NCI-H1694 treated with DMSO at 0.1 percent for 48 hours (cell line): Measurements from ENCODE around the gene RAB8A.

ENCODE experiments used
- DNase-seq: peaks from one replicate; lab custom pipeline; 2025; lab: John Stamatoyannopoulos, UW

Gene RAB8A

DNA sequence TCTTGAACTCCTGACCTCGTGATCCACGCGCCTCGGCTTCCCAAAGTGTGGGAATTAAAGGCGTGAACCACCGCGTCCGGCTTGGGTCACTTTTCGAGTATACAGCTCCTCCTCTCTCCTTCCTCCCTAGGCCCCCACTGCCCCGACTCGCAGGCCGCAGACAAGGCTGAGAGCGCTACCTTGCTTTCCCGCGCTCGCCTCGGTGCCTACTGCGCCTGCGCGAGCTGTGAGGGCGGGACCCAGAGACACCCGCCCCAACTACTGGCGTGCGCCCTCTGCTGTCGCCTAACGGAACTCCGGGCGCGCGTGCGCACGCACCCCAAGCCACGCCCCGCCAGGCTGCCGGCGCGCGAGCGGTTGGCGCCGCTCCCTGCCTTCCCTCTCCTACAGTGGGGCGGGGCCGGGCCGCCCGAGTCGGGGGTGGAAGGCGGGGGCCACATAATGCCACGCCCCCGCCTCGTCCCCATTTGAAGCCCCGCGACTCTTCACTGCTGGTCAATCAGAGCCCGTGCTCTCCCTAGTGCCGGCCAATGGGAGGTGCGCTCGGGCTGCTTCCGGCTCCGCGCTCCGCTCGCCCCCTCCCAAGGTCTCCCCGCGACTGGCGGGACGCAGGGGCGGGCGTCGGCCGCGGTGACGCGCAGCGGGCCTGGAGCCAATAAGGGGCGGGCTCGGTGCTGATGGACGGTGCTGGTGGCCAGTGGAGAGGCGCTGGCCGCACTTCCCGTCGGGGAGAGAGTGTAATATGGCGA lies at the start of gene RAB8A:
Gene RAB8A (plus strand): TSS at position 730 of the 749 bp plus-strand sequence. CDS start 13 bp downstream, at position 743.
- DNase-seq, result peak; percentile 93

DNA sequence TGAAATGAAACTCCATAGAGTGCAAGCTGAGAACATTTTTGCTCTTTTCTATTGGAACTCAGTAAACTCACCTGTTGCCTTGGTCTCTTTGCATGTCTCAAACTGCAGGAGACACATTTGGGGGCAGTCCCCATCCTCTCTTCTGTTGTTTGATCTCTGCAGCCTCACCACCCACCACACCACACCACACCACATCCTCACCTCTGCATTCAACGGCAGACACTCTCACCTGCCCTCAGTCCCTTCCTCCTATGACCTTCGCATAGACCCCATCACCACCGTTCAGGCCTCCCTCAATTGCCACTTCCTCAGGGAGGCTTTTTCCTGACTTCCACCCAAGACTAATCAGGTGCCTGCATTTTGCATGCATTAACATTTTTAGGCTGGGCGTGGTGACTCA lies 49.7 kb upstream of the RAB8A start:
- no peak for DNase-seq

DNA sequence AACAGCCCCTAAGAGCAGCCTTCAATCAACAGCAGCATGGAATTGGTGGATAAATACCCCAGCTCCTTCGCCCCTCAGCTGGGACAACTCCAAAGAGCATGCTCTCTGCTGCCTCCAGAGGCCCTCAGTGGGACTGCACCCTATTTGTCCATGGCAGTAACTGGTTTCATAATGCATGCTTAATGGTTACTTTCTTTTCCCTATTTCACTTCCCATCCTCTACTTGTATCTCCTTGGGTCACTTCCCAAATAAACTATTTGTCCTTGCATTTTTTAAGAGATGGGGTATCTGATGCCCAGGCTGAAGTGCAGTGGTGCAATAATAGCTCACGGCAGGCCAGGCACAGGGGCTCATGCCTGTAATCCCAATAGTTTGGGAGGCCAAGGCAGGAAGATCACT lies 48.9 kb upstream of the RAB8A start:
- no peak for DNase-seq

DNA sequence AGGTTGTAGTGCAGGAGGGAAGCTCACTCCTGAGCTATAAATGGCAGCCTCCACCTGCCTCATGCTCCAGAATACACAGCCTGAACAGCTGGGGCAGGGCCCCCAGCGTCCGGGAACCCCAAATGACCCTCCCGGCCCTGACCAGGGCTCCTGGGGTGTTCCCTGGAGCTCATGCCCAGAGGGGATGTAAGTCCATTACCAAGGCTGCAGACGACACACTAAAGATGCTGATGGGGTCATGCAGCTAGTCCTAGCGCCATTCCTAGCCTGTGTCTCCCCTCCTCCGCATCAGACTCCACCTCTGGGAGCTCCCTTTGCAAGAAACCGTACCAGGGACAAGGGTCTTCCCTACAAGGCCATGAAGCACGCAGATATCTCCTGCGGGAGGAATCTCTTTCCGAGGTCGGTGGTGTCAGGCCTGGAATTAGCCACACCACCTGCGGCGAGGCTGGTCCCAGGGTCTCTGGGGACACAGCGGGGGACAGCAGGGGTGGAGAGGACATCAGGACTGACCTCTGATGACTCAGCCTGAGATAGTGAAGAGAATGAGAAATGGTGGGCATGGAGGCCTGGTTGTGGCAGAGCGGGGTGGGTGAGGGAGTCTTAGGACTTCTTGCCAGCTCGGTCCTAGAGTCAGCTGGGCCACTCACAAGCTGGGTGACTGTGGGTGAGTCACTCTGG lies 47.3 kb upstream of the RAB8A start:
- no peak for DNase-seq

DNA sequence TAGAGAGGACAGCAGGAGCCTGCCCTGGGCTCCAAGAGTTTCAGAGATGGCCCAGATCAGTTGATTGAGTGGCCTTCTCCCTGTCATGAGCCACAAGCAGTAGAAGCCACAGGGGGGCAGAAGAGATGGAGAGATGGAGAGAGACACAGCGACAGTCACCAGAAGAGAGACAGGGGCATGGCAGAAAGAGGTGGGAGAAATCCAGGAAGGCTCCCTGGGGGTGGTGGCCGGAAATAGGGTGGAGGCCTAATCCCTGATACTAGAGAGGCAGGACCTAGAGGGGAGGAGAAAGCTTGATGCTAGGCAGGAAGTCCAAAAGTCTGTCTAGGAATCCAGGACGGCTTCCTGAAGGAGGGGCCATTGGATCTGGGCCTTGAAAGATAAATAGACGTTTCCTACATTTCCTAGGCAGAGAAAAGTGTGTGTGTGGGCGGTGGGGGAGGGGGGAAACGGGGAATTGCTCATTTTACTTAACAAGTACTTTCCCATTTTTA lies 45.0 kb upstream of the RAB8A start:
- DNase-seq, result no peak

DNA sequence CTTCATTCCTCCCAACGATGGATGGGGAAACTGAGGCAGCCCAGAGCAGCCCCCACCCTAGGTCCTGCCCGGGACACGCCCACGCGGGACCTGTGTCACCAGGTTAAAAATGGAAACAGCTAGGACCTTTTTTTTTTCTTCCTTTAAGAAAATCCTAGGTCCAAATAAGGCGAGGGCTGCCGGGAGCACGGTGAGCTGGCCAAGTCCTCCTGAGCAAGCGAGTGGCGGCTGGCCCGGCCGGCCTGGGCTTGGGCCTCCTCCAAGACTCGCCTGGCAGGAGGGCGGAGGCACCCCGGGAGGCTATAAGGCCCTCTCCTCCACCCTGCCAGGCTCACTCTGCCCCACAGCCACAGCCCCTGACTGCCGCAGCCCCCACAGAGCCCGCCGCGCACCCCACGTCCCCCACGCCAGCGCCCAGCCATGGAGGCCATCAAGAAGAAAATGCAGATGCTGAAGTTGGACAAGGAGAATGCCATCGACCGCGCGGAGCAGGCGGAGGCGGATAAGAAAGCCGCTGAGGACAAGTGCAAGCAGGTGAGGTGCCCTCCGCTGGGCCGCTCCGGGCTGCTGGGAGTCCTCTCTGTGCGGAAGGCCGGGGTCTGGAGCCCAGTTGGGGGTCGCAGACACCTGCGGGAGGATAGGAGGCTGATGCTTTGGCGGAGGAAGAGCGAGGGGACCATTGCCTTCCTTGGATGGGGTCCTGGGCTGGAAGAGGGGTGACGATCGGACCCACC lies 44.3 kb upstream of the RAB8A start:
- no peak for DNase-seq

DNA sequence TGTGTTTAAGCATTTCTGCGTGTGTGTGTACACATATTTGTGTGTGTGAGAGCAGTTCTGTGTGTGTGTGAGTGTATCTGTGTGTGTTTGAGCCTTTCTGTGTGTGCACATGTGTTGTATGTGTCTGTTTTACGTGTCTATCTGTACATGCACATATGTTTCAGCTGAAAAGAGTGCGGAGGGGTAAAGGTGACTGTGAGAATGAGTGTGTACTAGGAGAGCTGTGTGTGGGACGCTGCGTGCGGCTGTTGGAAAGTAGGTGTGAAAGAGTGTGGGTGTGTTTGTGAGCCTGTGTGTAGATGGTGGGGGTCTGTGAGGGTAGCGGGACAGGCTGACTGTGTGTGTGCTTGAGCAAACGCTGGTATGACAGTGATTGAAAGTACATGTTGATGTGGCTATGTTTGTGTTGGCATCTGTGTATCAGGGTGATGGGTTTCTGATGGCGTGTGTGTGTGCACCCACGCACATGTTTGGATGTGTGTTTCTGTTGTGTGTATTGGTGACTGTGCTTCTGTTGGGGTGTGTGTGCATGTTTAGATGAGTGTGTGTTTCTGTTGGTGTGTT lies 42.9 kb upstream of the RAB8A start:
- no peak for DNase-seq

DNA sequence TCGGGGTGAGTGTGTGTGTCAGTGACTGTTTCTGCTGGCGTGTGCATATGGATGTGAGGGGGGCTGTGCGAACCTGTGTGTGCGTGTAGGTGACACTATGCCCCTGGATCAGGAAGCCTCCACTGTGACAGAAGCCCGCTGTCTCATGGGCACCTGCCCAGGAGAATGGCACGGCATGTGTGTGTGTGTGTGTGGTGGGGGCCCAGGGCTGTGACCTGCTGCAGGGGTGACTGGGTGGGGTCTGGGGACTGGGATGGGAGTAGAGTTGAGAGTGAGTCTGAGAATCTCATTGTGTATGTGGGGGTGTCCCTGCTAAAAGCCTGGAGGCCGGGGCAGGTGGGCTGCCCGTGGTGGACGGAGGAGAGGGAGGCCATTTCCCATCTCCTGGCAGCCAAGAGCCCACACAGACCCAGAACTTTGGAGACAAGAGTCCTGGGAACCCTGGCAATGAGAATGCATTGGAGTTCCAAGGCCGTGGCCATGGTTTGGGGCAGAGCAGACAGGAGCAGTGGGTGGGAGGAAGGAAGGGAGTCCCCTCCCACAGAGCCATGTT lies 41.8 kb upstream of the RAB8A start:
- no peak for DNase-seq

DNA sequence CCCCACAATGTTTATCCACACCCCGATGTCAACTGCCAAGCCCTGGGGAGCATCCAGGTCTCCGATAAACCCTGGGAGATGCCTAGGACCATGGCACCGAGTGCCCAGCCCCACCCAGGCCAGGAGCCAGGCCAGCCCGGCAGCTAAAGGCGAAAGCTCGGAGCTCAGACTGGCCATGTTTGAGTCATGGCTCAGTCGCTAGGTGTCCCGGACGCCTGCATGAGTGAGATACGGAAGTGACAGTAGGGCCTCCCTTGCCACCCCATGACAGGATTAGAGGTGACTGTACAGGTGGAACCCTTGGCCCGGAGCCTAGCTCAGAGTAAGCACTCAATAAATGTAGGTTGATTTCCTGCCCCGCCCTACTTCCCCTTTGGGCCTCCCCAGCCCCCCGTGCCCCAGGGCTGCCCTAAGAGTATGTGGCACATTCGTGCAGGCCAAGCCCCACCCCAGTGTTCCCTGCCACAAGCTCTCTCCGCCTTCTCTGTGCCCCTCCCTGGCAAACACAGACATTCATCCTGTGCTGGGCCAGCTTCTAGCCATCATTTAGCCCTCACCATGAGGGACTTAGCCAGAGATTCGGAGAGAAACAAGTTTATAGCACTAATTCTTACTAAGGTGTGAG lies 41.2 kb upstream of the RAB8A start:
- no peak for DNase-seq

DNA sequence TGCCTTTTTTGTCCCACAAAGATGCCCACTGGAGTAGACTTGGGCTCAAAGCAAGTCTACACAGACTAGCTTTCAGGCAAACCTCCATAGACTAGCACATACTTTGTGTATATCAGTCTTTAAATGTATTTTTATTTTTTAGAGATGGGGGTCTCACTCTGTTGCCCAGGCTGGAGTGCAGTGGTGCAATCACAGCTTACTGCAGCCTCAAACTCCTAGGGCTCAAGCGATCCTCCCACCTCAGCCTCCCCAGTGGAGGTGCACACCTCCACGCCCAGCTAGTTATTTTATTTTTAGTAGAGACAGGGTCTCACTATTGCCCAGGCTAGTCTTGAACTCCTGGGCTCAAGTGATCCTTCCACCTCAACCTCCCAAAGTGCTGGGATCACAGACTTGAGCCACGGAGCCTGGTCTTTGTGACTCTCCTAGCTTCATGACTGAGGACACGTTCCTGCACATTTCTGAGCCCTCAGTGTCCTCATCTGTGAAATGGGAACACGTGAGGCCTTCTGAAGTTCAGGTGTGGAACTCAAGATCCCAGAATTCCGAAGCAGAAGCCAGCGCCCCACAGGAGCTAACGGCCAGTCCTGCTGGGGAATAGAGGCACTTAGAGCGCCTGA lies 40.5 kb upstream of the RAB8A start:
- DNase-seq, result no peak

DNA sequence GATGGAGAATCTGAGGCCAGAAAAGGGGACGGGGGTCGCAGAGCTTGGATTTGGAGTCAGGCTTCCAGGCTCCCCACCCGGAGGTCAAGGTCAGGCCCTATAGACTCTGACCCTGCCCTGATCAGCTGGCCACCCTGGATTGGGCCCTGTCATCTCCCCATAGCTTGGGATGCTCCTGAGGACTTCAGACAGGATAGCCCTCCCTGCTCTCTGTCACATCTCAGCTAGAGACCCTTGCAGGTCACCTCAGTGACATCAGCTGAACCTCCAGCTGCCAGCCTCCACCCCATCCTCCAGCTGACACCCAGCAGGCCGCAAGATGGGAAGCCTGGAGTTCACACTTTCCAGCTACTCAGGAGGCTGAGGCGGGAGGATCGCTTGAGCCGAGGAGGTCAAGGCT lies 38.2 kb upstream of the RAB8A start:
- no peak for DNase-seq

DNA sequence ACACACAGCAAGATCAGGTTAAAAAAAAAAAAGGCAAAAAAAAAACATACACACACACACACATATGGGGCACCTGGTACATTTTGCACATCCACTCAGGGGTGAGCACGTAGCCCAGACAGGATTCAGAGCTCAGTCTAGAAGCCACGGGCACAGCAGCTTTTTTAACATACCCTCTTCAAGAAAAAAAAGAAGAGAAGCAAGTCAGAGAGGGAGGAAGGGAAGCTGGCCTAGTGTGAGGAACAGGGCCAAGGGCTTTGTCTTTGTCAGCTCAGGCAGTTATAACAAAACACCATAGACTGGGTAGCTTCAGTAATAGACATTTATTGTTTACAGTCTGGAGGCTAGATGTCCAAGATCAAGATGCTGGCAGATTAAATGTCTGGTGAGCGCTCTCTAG lies 37.7 kb upstream of the RAB8A start:
- DNase-seq, result no peak

DNA sequence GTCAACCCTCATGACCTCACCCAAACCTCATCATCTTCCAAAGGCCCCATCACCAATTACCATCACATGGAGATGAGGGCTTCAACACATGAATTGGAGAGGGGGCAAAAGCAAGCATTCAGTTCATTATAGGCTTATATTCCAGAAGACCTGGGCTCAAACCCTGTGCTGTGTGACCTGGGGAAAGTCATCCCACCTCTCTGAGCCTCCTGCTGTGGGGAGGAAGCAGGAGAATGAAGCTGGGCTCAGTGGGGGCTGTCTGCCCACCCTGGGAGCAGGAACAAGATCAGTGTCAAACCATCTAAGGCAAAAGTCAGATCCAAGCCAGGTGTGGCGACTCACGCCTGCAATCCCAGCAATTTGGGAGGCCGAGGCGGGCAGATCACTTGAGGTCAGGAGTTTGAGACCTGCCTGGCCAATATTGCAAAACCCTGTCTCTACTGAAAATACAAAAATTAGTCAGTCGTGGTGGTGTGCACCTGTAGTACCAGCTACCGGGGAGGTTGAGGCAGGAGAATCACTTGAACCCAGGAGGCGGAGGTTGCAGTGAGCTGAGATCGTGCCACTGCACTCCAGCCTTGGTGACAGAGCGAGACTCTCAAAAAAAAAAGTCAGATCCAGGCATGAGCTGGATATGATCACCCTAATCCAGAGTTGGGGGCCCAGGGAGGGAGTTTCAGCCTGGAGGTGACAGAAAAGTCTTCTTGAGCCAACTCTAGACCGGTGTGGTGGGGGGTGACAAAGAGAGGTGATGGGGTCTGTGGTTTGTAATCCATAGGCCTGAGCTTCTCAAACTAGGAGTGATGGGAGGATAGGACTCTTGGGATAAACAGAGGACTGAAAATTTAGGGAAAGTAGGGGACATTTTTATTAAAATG lies 37.0 kb upstream of the RAB8A start:
- DNase-seq, result no peak

DNA sequence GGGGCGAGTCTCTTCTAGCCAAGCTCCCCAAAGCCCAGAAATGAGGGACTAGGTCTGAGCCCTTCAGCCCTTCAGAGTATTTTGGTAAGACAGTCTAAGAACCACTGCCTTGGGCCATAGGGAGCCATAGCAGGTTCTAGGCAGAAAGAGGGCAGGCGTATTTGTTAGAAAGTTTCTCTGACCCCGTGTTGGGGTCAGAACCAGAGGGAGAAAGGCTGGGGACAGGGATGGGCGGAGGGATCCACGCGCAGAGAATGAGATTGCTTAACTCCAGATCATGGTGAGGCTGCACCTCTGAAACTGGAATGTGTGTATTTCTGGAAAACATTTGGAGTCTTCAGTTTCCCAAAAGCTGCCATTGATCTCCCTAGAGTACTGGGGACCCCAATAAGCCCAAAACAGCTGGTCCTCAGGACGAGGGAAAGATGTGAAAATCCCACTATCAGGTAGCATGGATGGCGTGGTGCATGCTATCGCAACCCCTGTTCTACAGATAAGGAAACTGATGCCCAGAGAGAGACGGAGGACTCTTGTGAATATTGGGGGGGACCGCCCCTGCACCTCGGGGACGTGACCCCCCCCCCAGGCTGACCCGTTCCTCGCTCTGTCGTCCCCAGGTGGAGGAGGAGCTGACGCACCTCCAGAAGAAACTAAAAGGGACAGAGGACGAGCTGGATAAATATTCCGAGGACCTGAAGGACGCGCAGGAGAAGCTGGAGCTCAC lies 36.1 kb upstream of the RAB8A start:
- DNase-seq, result no peak

DNA sequence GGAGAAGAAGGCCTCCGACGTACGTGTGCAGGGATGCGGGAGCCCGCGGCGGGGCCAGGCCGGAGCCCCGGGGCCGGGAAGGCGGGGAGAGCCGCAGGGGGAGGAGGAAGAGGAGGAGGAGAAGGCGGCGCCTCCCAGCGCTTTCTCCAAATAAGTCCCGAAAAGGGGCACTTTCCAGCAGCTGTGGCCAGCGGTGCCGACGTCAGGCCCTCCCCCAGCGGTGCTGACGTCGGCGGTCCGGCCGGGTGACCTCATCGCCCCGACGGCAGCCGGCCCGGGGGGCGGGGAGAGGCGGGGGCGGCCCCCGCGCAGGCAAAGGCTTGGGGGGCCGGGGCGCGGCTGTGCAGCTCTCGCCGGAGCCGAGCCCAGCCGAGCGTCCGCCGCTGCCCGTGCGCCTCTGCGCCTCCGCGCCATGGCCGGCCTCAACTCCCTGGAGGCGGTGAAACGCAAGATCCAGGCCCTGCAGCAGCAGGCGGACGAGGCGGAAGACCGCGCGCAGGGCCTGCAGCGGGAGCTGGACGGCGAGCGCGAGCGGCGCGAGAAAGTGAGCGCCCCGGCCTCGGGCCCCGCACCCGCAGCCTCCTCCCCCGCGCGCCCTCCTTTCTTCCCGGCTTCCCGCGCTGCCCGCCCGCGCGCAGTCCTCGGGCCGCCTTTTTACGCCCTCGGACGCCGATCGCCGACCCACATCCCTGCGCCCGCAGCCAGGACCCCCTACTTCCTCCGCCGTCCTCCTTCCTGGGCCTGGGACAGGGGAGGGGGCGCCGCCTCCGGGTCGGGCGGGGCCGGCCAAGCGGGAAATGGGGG lies 35.3 kb upstream of the RAB8A start, which contains the start of gene TPM4:
Gene TPM4 (plus strand): TSS at position 342 of the 804 bp plus-strand sequence. CDS start 71 bp downstream, at position 413.
- DNase-seq, result peak; percentile 15

DNA sequence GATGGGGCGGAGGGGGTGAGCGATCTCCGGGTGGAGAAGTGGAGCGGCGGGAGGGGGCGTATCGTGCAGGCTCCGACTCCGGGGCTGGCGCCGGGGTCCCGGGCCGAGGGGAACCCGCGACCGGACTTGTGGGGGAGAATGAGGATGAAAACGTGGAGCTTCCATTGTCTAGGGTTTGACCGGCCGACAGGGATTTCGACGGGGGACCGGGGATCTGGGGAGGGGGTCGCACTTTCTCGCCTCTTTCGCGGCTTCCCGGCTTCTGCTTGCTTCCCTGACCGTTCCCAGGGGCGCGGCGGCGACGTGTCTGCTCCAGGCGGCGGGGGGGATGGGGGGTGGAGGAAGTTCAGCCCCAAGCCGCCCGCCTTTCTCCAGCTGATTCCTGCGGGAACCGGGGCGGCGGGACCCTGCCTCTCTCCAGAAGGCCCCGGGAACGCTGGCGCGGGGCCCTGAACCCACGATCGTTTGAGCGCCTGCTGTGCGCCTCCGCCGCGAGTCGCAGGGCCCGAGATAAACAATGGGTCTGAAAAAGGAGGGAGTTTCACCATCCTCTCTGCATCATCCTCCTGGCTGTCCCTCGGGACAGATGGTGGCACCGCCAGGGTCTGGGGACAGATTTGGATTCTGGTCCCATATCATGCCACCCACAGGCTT lies 34.6 kb upstream of the RAB8A start:
- DNase-seq, result no peak

DNA sequence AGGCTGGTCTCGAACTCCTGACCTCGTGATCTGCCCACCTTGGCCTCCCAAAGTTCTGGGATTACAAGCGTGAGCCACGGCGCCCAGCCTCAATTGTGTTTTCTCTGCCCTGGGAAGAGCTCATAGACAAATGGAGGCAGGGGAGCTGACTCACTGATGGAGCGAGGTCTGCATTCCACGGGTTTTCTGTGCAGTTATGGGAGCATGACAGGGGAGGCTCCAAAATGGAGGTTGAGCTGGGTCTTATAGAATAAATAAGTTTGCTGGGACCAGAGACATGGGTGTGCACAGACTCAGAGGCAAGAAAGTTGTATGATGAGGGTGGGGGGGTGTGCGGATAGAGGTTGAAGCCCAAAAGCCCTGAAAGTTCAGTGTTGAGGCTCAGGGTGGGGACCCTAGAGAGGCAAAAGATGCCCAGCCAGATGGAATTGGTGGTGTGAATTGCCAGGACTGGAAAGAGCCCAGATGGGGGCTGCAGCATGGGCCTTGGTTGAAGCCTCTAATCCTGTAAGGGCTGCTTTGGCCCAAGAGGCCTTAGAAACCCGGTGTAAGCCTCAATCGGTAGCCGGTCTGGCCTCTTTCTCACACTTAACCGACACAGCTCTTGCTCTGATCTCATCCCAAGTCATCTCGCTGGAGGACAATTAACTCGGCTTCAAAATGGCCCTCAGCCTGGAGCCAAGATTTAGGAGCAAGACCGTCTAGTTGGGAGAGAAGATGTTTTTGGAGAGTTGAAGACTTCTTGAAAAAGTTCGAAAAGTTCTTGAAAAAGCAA lies 33.5 kb upstream of the RAB8A start:
- DNase-seq, result no peak
